ENCODE measurements around the gene DGCR2.

DGCR2 gene

GRCh38 chr22:19109198-19110063 is 12.8 kb downstream of the DGCR2 start:
- DNase-seq (ENCODE audit: low read depth in 2 of 2), result peak; percentile 81 to 85
- no peak overlapping the region for H3K4me3 ChIP-seq (replicated peaks in 1 of 2; ENCODE audit: low read depth in 2 of 2, low read length in 2 of 2)

GRCh38 chr22:19108807-19109197 is 13.4 kb downstream of the DGCR2 start:
- H3K4me3 ChIP-seq (replicated peaks in 1 of 2; ENCODE audit: low read depth in 2 of 2, low read length in 2 of 2), result no peak overlapping the region
- DNase-seq (ENCODE audit: low read depth in 2 of 2), result peak in 1 of 2 donors; percentile 22
- TF ChIP-seq CTCF (IDR thresholded peaks at IDR 0.05; ENCODE audit: low read depth, low read length), result no peak

More at GRCh38 chr22:19109198-19110063, 12.8 kb downstream of the DGCR2 start:
- no peak for TF ChIP-seq CTCF (IDR thresholded peaks at IDR 0.05; ENCODE audit: low read depth, low read length)

- TF ChIP-seq CTCF (IDR thresholded peaks at IDR 0.05; ENCODE audit: low read depth, low read length), result no peak
- no peak for DNase-seq (ENCODE audit: low read depth in 2 of 2)
- no peak overlapping the region for H3K4me3 ChIP-seq (replicated peaks in 1 of 2; ENCODE audit: low read depth in 2 of 2, low read length in 2 of 2)
These were observed 14.5 kb downstream of the DGCR2 start for GRCh38 chr22:19107730-19108074.

DNA sequence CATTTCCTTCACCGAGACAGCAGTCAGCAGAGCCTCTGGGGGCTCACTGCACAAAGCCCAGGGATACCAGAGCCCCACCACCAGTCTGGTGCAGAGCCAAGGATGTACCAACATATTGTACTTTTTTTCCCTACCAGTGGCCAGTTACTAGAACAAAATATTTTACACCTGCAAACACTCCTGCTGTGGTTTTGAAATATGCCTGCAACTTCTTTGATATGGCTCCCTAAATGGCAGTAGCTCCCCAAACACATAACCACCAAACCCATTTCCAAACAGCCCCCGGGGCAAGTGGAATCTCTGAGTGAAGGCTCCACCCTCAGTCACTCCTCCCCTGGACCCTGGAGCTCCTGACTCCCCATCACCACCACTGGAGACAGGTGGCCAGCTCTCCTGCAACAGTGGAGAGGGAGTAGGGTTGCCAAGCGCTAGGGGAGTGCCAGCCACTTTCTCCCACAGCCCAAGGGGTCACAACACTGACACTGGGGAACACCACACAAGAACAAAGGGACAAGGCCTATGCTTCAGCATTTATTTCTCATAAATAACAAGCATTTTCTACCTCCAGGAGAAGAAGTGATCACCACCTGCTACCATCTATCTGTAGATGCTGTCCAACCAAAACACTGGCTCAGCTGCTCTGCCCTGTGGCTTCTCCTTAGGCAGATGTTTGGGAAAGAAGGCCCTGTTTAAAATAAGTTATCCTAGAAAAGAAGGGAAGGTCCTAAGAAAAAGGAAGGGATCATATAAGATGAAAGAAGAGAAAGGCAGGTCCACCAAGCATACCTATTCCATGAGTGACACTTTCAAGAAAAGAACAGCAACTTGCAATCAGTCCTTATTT is 15.1 kb downstream of the DGCR2 start:
- no peak for TF ChIP-seq CTCF (IDR thresholded peaks at IDR 0.05; ENCODE audit: low read depth, low read length)
- no peak overlapping the region for H3K4me3 ChIP-seq (replicated peaks in 1 of 2; ENCODE audit: low read depth in 2 of 2, low read length in 2 of 2)
- DNase-seq (ENCODE audit: low read depth in 2 of 2), result no peak

GRCh38 chr22:19105867-19106802 is 16.1 kb downstream of the DGCR2 start:
- DNase-seq (ENCODE audit: low read depth in 2 of 2), result no peak
- H3K4me3 ChIP-seq (replicated peaks in 1 of 2; ENCODE audit: low read depth in 2 of 2, low read length in 2 of 2), result no peak overlapping the region

More at GRCh38 chr22:19105867-19106802, 16.1 kb downstream of the DGCR2 start:
- peak; percentile 29 for TF ChIP-seq CTCF (IDR thresholded peaks at IDR 0.05; ENCODE audit: low read depth, low read length)
